ENCODE results near the gene IFNK. TPM values are rescaled to one million over a fixed set of nuclear protein-coding genes. Genes with fewer than 3 reads are reported as not detected.

The IFNK gene
- polyA plus RNA-seq, 1 donor (not counting 4 experiments of a cell fraction or from before 2014, with no cell fraction given) = 29.2 TPM

GRCh38 chr9:27523141-27523540 lies 949 bp upstream of the IFNK start:
- Histone ChIP-seq H3K4me3 (ENCODE audit: control insufficient read depth in 2 of 3, extremely low read depth in 1 of 3, insufficient read depth in 2 of 3, low read depth in 1 of 3, low read length in 3 of 3) (peak overlapping the region in 1 of 3 experiments; percentile 22), H4K20me1 (ENCODE audit: control insufficient read depth, extremely low read depth, insufficient read depth, low read length) (no peaks in the 10 kb centered on the region), H3K4me1 (ENCODE audit: control insufficient read depth, extremely low read depth, insufficient read depth, low read length) (peaks cover 78% of the 10 kb centered on the region), H3K36me3 (ENCODE audit: control insufficient read depth in 2 of 2, extremely low read depth in 1 of 2, insufficient read depth in 2 of 2, low read length in 2 of 2) (no peaks in the 10 kb centered on the region), H3K27me3 (ENCODE audit: control insufficient read depth, extremely low read depth, insufficient read depth, low read length) (no peaks in the 10 kb centered on the region), H3K9me3 (ENCODE audit: control insufficient read depth, low read depth, low read length) (no peaks in the 10 kb centered on the region), H3K4me2 (ENCODE audit: control insufficient read depth, extremely low read depth, insufficient read depth, low read depth, low read length) (peak overlapping the region; percentile 10), H2AFZ (ENCODE audit: control insufficient read depth, low read length) (no peak overlapping the region), H3K79me2 (ENCODE audit: control insufficient read depth, insufficient read depth, low read length) (peaks cover 75% of the 10 kb centered on the region), H3K9ac (ENCODE audit: control insufficient read depth, extremely low read depth, insufficient read depth, low read length) (no peak overlapping the region), H3K27ac (ENCODE audit: control insufficient read depth, insufficient read depth, low read length) (peak overlapping the region; percentile 32), H3K9me1 (ENCODE audit: control insufficient read depth, extremely low read depth, insufficient read depth, low read length) (no peaks in the 10 kb centered on the region)
- dilution Hi-C loops (cut with MboI; ENCODE audit: extremely low pct_ligation_motif_present, low sequenced_read_pairs) = no loop called here
- FAIRE-seq (peak; percentile 67), DNase-seq (ENCODE audit: low read depth, low spot score) (no peak)
- TF ChIP-seq EZH2 (IDR thresholded peaks at IDR 0.05; ENCODE audit: low read length) = no peak
- TF ChIP-seq, protein P1, sequence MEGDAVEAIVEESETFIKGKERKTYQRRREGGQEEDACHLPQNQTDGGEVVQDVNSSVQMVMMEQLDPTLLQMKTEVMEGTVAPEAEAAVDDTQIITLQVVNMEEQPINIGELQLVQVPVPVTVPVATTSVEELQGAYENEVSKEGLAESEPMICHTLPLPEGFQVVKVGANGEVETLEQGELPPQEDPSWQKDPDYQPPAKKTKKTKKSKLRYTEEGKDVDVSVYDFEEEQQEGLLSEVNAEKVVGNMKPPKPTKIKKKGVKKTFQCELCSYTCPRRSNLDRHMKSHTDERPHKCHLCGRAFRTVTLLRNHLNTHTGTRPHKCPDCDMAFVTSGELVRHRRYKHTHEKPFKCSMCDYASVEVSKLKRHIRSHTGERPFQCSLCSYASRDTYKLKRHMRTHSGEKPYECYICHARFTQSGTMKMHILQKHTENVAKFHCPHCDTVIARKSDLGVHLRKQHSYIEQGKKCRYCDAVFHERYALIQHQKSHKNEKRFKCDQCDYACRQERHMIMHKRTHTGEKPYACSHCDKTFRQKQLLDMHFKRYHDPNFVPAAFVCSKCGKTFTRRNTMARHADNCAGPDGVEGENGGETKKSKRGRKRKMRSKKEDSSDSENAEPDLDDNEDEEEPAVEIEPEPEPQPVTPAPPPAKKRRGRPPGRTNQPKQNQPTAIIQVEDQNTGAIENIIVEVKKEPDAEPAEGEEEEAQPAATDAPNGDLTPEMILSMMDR (optimal IDR thresholded peaks at IDR 0.05 in 1 of 3, IDR thresholded peaks at IDR 0.05 in 1 of 3, conservative IDR thresholded peaks at IDR 0.05 in 1 of 3; ENCODE audit: extremely low read depth in 1 of 3, insufficient read depth in 2 of 3, low read length in 3 of 3) = no peak

GRCh38 chr9:27527702-27528075 lies 3.6 kb downstream of the IFNK start:
- DNase-seq (ENCODE audit: low read depth, low spot score) = no peak
- FAIRE-seq = no peak
- peak overlapping the region; percentile 65 to 85 (median 85) for H3K4me3 ChIP-seq (ENCODE audit: control insufficient read depth in 2 of 3, extremely low read depth in 1 of 3, insufficient read depth in 2 of 3, low read depth in 1 of 3, low read length in 3 of 3)
- H3K27me3 ChIP-seq (ENCODE audit: control insufficient read depth, extremely low read depth, insufficient read depth, low read length) = no peaks in the 10 kb centered on the region
- H3K4me2 ChIP-seq (ENCODE audit: control insufficient read depth, extremely low read depth, insufficient read depth, low read depth, low read length) = peak overlapping the region; percentile 93
- H3K36me3 ChIP-seq (ENCODE audit: control insufficient read depth in 2 of 2, extremely low read depth in 1 of 2, insufficient read depth in 2 of 2, low read length in 2 of 2) = no peaks in the 10 kb centered on the region
- H2AFZ ChIP-seq (ENCODE audit: control insufficient read depth, low read length) = no peak overlapping the region
- H3K79me2 ChIP-seq (ENCODE audit: control insufficient read depth, insufficient read depth, low read length) = peaks cover 66% of the 10 kb centered on the region
- H3K9me3 ChIP-seq (ENCODE audit: control insufficient read depth, low read depth, low read length) = no peaks in the 10 kb centered on the region
- no peaks in the 10 kb centered on the region for H3K9me1 ChIP-seq (ENCODE audit: control insufficient read depth, extremely low read depth, insufficient read depth, low read length)
- H4K20me1 ChIP-seq (ENCODE audit: control insufficient read depth, extremely low read depth, insufficient read depth, low read length) = no peaks in the 10 kb centered on the region
- dilution Hi-C loops (cut with MboI; ENCODE audit: extremely low pct_ligation_motif_present, low sequenced_read_pairs) = loop anchor here (25.0 kb wide), 1 partner anchor 190 kb away; no protein-coding TSS in a partner anchor
- peak overlapping the region; percentile 95 for H3K9ac ChIP-seq (ENCODE audit: control insufficient read depth, extremely low read depth, insufficient read depth, low read length)
- H3K4me1 ChIP-seq (ENCODE audit: control insufficient read depth, extremely low read depth, insufficient read depth, low read length) = peaks cover 63% of the 10 kb centered on the region
- peak overlapping the region; percentile 97 for H3K27ac ChIP-seq (ENCODE audit: control insufficient read depth, insufficient read depth, low read length)
- no peak for TF ChIP-seq EZH2 (IDR thresholded peaks at IDR 0.05; ENCODE audit: low read length)
- TF ChIP-seq, protein P1 (optimal IDR thresholded peaks at IDR 0.05 in 1 of 3, IDR thresholded peaks at IDR 0.05 in 1 of 3, conservative IDR thresholded peaks at IDR 0.05 in 1 of 3; ENCODE audit: extremely low read depth in 1 of 3, insufficient read depth in 2 of 3, low read length in 3 of 3) = no peak
